RWPE1 (cell line): ENCODE results near the gene DBR1.

Experiments used
- CTCF ChIA-PET: fragments of 350-600 bp; sonication (Branson Sonifier 250); formaldehyde crosslinking; extraction: SDS; loops from one replicate; lab custom pipeline; 2021; lab: Yijun Ruan, JAX
- POLR2A ChIA-PET: fragments of 400-600 bp; formaldehyde crosslinking; extraction: SDS; loops from one replicate; lab custom pipeline; 2020; ENCODE audit warnings: antibody characterized with exemption; ENCODE audit not compliant: low non-redundant PET; lab: Yijun Ruan, JAX
- DNase-seq: peaks from one replicate; pipeline ENCODE4 v3.0.0; 2012; ENCODE audit warnings: low spot score
- H3K27ac ChIP-seq: fragments of 450-650 bp; 2 replicates; pipeline ENCODE4 v1.5.1; 2017
- TF ChIP-seq, protein P1 (sequence below): fragments of 450-650 bp; conservative IDR thresholded peaks from 2 replicates; pipeline ENCODE4 v1.5.1; 2017; ENCODE audit warnings: low read depth, mild to moderate bottlenecking

The DBR1 gene

DNA sequence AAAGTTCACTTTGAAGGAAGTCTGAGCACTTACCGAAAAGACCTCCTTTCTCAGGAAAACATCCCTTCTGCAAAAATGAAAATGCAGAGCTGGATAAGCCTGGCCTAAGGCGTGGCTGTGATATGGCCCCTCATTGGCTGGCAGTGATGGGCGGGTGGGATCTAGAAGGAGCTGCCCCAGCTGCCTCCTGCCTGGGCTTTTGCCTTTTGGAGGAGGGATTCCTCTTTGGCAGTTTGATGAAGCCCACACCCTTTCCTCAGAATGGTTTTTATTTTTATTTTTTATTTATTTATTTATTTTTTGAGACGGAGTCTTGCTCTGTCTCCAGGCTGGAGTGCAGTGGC is 55.3 kb downstream of the DBR1 start:
- TF ChIP-seq, protein P1, sequence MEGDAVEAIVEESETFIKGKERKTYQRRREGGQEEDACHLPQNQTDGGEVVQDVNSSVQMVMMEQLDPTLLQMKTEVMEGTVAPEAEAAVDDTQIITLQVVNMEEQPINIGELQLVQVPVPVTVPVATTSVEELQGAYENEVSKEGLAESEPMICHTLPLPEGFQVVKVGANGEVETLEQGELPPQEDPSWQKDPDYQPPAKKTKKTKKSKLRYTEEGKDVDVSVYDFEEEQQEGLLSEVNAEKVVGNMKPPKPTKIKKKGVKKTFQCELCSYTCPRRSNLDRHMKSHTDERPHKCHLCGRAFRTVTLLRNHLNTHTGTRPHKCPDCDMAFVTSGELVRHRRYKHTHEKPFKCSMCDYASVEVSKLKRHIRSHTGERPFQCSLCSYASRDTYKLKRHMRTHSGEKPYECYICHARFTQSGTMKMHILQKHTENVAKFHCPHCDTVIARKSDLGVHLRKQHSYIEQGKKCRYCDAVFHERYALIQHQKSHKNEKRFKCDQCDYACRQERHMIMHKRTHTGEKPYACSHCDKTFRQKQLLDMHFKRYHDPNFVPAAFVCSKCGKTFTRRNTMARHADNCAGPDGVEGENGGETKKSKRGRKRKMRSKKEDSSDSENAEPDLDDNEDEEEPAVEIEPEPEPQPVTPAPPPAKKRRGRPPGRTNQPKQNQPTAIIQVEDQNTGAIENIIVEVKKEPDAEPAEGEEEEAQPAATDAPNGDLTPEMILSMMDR = no peak
- ChIA-PET CTCF (interaction anchor here (0.6 to 3.3 kb wide), 4 partner anchors 9 to 51 kb away, joined by 4 to 42 read pairs (median 5); no protein-coding TSS in a partner anchor), POLR2A (no interaction called here)
- DNase-seq = no peak
- no peak overlapping the region for H3K27ac ChIP-seq

DNA sequence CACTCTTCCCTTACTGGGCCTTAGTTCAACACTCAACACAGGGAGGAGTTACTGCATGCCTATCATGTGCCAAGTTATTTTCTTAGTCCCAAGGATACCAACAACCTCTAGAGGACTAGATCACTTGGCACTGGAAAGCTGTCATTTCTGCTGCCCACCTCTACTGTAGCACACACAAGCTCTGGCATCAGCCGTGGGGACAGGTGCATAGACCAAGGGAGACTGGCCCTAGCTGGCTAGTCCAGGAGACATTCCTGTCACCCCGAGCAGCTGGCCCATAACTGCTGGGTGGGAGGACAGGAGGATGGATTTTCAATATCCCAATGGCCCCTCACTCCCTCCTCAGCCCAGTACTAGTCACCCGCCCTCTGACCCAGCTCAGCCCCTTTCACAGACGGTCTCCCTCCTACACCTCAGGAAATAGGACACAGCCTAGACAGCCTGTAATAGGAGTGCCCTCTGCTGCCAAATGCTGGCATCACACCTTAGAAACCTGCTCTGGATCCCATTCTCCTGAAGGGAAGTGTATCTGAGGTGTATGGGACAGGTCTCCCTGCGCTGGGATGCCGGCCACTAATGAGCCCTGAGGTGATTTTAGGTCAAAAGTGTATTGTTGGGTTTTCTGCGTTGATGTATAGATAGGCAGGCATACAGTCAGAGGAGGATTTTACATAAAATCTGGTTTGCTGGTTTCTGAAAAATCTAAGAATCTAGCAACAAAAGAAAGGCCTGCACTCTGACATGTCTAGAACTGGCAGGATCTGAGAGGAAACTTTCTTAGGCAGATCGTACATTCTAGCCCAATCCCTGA is 55.9 kb downstream of the DBR1 start:
- CTCF ChIA-PET = interaction anchor here (0.6 to 3.3 kb wide), 14 partner anchors 9 to 1462 kb away, joined by 3 to 42 read pairs (median 3); no protein-coding TSS in a partner anchor
- H3K27ac ChIP-seq = no peak overlapping the region
- POLR2A ChIA-PET = no interaction called here

DNA sequence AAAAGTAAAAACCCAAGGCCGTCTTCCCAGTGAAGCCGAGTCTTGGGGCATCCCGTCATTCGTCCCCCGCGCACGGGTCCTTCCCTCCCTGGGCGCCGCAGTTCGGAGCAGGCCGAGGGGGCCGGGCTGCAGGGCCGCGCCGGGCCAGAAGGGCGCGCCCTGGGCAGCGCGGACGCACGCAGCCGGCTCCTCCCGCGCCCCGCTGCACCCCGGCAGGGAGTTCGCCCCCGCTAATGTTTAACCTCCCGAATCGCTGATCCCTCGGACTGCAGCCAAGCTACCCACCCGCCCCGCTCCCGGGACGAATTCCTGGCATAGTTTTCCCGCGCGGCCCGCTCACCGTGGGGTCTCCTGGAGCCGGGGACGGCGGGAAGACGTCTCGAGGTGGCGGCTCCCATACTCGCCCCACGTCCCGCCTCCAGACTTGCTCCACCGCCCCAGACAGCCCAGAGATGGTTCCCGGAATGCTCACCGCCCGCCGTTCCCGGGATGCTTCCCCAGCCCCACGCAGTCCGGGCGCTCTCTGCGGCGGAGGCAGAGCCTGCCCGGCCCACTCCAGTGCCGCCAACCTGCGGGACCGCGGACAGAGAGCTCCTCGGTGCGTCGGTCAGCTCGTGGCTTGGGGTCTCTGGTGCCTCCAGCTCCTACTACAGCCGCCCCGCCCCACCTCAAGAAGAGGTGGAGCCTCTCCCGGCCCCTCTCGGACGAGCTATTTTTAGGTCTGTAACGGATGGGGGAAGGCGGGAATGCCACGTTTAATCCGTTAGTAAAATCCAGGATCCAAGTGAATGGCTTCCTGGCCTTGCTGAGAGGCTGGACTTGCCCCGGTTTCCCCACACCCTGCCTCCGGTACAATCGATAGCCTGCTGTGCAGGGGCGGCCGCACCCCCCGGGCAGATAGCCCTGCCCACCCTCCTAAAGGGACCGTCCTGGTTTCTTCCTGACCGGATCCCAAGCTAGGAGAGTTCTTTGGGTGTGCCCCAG is 59.4 kb downstream of the DBR1 start, which contains the start of gene DZIP1L:
TSS of gene DZIP1L (minus strand) at position 621 of the 984 bp plus-strand sequence. CDS start 11,637 bp downstream, outside the sequence.
- ChIA-PET POLR2A (interaction anchor here (0.6 kb wide), 1 partner anchor 33 kb away, joined by 3 read pairs; no protein-coding TSS in a partner anchor), CTCF (interaction anchor here (0.6 to 1.3 kb wide), 6 partner anchors 12 to 73 kb away, joined by 3 to 5 read pairs (median 4); no protein-coding TSS in a partner anchor)
- DNase-seq = peak; percentile 54
- TF ChIP-seq, protein P1 = peak; percentile 78
- peak within 1 kb of the TSS; percentile 90 for H3K27ac ChIP-seq

More for the DNA sequence above, 55.9 kb downstream of the DBR1 start:
- TF ChIP-seq, protein P1 = peak; percentile 88
- peak; percentile 79 for DNase-seq

DNA sequence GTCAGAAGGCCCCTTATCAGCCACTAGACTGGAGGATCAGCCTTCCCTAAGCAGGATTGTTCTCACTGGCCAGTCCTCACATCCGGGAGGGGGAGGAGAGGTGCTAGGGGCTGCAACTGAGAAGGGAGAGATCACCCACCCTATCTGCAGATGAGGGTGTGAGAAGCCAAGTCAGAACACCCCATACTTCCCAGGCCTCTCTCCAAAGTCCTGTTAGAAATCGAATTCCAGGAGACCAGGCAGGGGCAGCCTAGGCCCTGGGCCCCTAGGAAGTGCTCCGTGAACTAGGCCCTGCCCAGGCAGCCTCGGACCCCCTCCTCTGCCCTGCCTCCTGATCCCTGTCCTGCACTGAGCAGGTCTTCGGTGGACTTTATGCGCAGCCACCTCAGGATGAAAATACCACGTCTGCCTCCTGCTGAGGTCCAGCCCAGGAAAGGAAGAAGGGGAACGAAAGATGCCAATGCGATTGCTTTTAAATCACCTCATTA is 60.2 kb downstream of the DBR1 start:
- TF ChIP-seq, protein P1 = no peak
- CTCF ChIA-PET = interaction anchor here (1.3 kb wide), 1 partner anchor 13 kb away, joined by 3 read pairs; no protein-coding TSS in a partner anchor
- no peak for DNase-seq

DNA sequence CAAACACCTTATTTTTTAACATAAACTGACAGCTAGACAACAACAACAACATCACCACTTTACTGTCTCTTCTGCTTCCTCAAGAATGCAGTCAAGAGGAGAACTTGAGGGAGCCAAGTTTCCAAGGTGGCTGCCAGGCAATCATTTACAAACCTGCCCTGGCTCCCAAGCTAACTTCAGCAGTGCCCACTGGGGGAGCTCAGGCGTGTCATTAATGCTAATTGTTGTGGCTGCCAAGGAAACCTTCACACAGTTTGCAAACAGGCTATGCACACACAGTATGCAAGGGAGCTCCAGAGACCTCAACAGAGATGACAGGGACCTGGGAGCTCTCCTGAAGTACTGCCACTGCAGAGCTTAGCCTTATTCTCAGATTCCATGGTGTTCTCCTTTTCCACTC is 61.4 kb downstream of the DBR1 start:
- H3K27ac ChIP-seq = peak overlapping the region; percentile 90
- CTCF ChIA-PET = no interaction called here
- POLR2A ChIA-PET = no interaction called here
- TF ChIP-seq, protein P1 = no peak
- no peak for DNase-seq

More for the DNA sequence above, 60.2 kb downstream of the DBR1 start:
- H3K27ac ChIP-seq = peak overlapping the region; percentile 90
- POLR2A ChIA-PET = no interaction called here
